Measurements from ENCODE around the gene MACF1. TPM values are rescaled to one million over a fixed set of nuclear protein-coding genes. Genes with fewer than 3 reads are reported as not detected.

The MACF1 gene
- total RNA-seq, 1 donor from 2014 or later = 694 TPM

- Mint-ChIP-seq H3K9me3 (ENCODE audit: unreplicated experiment) (no peaks in the 10 kb centered on the region), H3K4me3 (ENCODE audit: unreplicated experiment) (no peak overlapping the region), H3K36me3 (ENCODE audit: low read depth, unreplicated experiment) (peaks cover 53% of the 10 kb centered on the region), H3K27ac (ENCODE audit: unreplicated experiment) (peak overlapping the region; percentile 83), H3K4me1 (ENCODE audit: low read depth, unreplicated experiment) (peaks cover 7% of the 10 kb centered on the region), H3K27me3 (ENCODE audit: low read depth, unreplicated experiment) (no peaks in the 10 kb centered on the region)
- no peak overlapping the region for H3K9ac ChIP-seq (ENCODE audit: low read length)
- no peak for DNase-seq (ENCODE audit: low read depth)
- no peak overlapping the region for H3K4me2 ChIP-seq (ENCODE audit: low read length)
- no peaks in the 10 kb centered on the region for H4K20me1 ChIP-seq (ENCODE audit: insufficient read depth, low read length)
- no peak overlapping the region for H3K27ac ChIP-seq (ENCODE audit: low read depth, low read length)
- H3K27me3 ChIP-seq (ENCODE audit: insufficient read depth, low read length) = no peaks in the 10 kb centered on the region
- H3K9me3 ChIP-seq (ENCODE audit: insufficient read depth, low read depth, low read length) = no peaks in the 10 kb centered on the region
- no peak for TF ChIP-seq EZH2 (IDR thresholded peaks at IDR 0.05; ENCODE audit: insufficient read depth, low read length)
- TF ChIP-seq, protein P1, sequence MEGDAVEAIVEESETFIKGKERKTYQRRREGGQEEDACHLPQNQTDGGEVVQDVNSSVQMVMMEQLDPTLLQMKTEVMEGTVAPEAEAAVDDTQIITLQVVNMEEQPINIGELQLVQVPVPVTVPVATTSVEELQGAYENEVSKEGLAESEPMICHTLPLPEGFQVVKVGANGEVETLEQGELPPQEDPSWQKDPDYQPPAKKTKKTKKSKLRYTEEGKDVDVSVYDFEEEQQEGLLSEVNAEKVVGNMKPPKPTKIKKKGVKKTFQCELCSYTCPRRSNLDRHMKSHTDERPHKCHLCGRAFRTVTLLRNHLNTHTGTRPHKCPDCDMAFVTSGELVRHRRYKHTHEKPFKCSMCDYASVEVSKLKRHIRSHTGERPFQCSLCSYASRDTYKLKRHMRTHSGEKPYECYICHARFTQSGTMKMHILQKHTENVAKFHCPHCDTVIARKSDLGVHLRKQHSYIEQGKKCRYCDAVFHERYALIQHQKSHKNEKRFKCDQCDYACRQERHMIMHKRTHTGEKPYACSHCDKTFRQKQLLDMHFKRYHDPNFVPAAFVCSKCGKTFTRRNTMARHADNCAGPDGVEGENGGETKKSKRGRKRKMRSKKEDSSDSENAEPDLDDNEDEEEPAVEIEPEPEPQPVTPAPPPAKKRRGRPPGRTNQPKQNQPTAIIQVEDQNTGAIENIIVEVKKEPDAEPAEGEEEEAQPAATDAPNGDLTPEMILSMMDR (IDR thresholded peaks at IDR 0.05; ENCODE audit: insufficient read depth, low read depth, low read length) = no peak
- H3K4me3 ChIP-seq (ENCODE audit: insufficient read depth, low read depth, low read length) = no peak overlapping the region
- peaks cover 63% of the 10 kb centered on the region for H3K36me3 ChIP-seq (ENCODE audit: insufficient read depth, low read length)
- no peak for FAIRE-seq
- peaks cover 14% of the 10 kb centered on the region for H3K79me2 ChIP-seq (ENCODE audit: insufficient read depth, low read length)
- H3K4me1 ChIP-seq (ENCODE audit: insufficient read depth, low read length) = no peaks in the 10 kb centered on the region
- no peak overlapping the region for H2AFZ ChIP-seq (ENCODE audit: low read depth, low read length)
Observed at GRCh38 chr1:39346872-39347271, 142.4 kb downstream of the MACF1 start.

- H3K4me2 ChIP-seq (ENCODE audit: low read length) = no peak overlapping the region
- H3K4me1 ChIP-seq (ENCODE audit: insufficient read depth, low read length) = no peaks in the 10 kb centered on the region
- peaks cover 1% of the 10 kb centered on the region for H4K20me1 ChIP-seq (ENCODE audit: insufficient read depth, low read length)
- no peak for DNase-seq (ENCODE audit: low read depth)
- H3K27me3 Mint-ChIP-seq (ENCODE audit: low read depth, unreplicated experiment) = no peaks in the 10 kb centered on the region
- H3K9me3 Mint-ChIP-seq (ENCODE audit: unreplicated experiment) = no peaks in the 10 kb centered on the region
- peaks cover 50% of the 10 kb centered on the region for H3K36me3 Mint-ChIP-seq (ENCODE audit: low read depth, unreplicated experiment)
- peaks cover 7% of the 10 kb centered on the region for H3K4me1 Mint-ChIP-seq (ENCODE audit: low read depth, unreplicated experiment)
- peaks cover 68% of the 10 kb centered on the region for H3K36me3 ChIP-seq (ENCODE audit: insufficient read depth, low read length)
- H3K4me3 ChIP-seq (ENCODE audit: insufficient read depth, low read depth, low read length) = no peak overlapping the region
- no peak overlapping the region for H3K9ac ChIP-seq (ENCODE audit: low read length)
- no peak overlapping the region for H3K27ac ChIP-seq (ENCODE audit: low read depth, low read length)
- no peak overlapping the region for H3K27ac Mint-ChIP-seq (ENCODE audit: unreplicated experiment)
- TF ChIP-seq, protein P1 (IDR thresholded peaks at IDR 0.05; ENCODE audit: insufficient read depth, low read depth, low read length) = no peak
- no peak for TF ChIP-seq EZH2 (IDR thresholded peaks at IDR 0.05; ENCODE audit: insufficient read depth, low read length)
- no peaks in the 10 kb centered on the region for H3K27me3 ChIP-seq (ENCODE audit: insufficient read depth, low read length)
- peaks cover 11% of the 10 kb centered on the region for H3K79me2 ChIP-seq (ENCODE audit: insufficient read depth, low read length)
- no peak overlapping the region for H2AFZ ChIP-seq (ENCODE audit: low read depth, low read length)
- no peak for FAIRE-seq
- no peak overlapping the region for H3K4me3 Mint-ChIP-seq (ENCODE audit: unreplicated experiment)
- H3K9me3 ChIP-seq (ENCODE audit: insufficient read depth, low read depth, low read length) = no peaks in the 10 kb centered on the region
Observed at GRCh38 chr1:39348278-39348677, 143.8 kb downstream of the MACF1 start.

GRCh38 chr1:39352881-39353280 is 148.4 kb downstream of the MACF1 start:
- H3K36me3 ChIP-seq (ENCODE audit: insufficient read depth, low read length) = peaks cover 74% of the 10 kb centered on the region
- no peaks in the 10 kb centered on the region for H3K4me1 ChIP-seq (ENCODE audit: insufficient read depth, low read length)
- Mint-ChIP-seq H3K27ac (ENCODE audit: unreplicated experiment) (no peak overlapping the region), H3K36me3 (ENCODE audit: low read depth, unreplicated experiment) (peaks cover 51% of the 10 kb centered on the region), H3K4me1 (ENCODE audit: low read depth, unreplicated experiment) (peaks cover 3% of the 10 kb centered on the region), H3K9me3 (ENCODE audit: unreplicated experiment) (no peaks in the 10 kb centered on the region), H3K4me3 (ENCODE audit: unreplicated experiment) (no peak overlapping the region), H3K27me3 (ENCODE audit: low read depth, unreplicated experiment) (no peaks in the 10 kb centered on the region)
- no peak overlapping the region for H3K4me2 ChIP-seq (ENCODE audit: low read length)
- H3K27ac ChIP-seq (ENCODE audit: low read depth, low read length) = no peak overlapping the region
- peaks cover 6% of the 10 kb centered on the region for H4K20me1 ChIP-seq (ENCODE audit: insufficient read depth, low read length)
- no peak overlapping the region for H3K9ac ChIP-seq (ENCODE audit: low read length)
- TF ChIP-seq, protein P1 (IDR thresholded peaks at IDR 0.05; ENCODE audit: insufficient read depth, low read depth, low read length) = no peak
- TF ChIP-seq EZH2 (IDR thresholded peaks at IDR 0.05; ENCODE audit: insufficient read depth, low read length) = no peak
- no peaks in the 10 kb centered on the region for H3K9me3 ChIP-seq (ENCODE audit: insufficient read depth, low read depth, low read length)
- H3K4me3 ChIP-seq (ENCODE audit: insufficient read depth, low read depth, low read length) = no peak overlapping the region
- DNase-seq (ENCODE audit: low read depth) = no peak
- peaks cover 8% of the 10 kb centered on the region for H3K79me2 ChIP-seq (ENCODE audit: insufficient read depth, low read length)
- no peak for FAIRE-seq
- H3K27me3 ChIP-seq (ENCODE audit: insufficient read depth, low read length) = no peaks in the 10 kb centered on the region
- H2AFZ ChIP-seq (ENCODE audit: low read depth, low read length) = no peak overlapping the region
